ENCODE measurements around the gene RASAL2. TPM values are rescaled to one million over a fixed set of nuclear protein-coding genes. Genes with fewer than 3 reads are reported as not detected.
A peak's percentile ranks its signal among the peaks of the same experiment; 100 is the strongest.

The RASAL2 gene
- total and polyA plus RNA-seq, 2 of the 13 experiments (the other 11 are each of a cell fraction or from before 2014, with no cell fraction given) = 5.4 to 5.9 TPM

GRCh38 chr1:178091986-178092745 is 1.7 kb upstream of the RASAL2 start:
- peak overlapping the region in 2 of 3 experiments; percentile 96 to 97; a peak in 2 of 6 replicates for H3K4me3 ChIP-seq (replicated peaks in 1 of 3; ENCODE audit: insufficient read depth in 1 of 3, low read depth in 2 of 3, low read length in 3 of 3)
- 56% methylated on average over 3 of the region's 3 CpGs for WGBS (ENCODE audit: low lambda C conversion rate)
- peak overlapping the region; percentile 77 for H3K4me2 ChIP-seq (ENCODE audit: low read depth, low read length)
- no peaks in the 10 kb centered on the region for H3K36me3 ChIP-seq (replicated peaks in 1 of 2; ENCODE audit: control insufficient read depth in 1 of 2, insufficient read depth in 2 of 2, low read length in 2 of 2)
- POLR2A ChIA-PET = interaction anchor here (2.7 kb wide), 1 partner anchor 40 kb away, joined by 12 read pairs; no protein-coding TSS in a partner anchor
- peak; percentile 29 for DNase-seq (ENCODE audit: low spot score)
- ATAC-seq = no peak
- H3K79me2 ChIP-seq (ENCODE audit: insufficient read depth, low read length) = peaks cover 22% of the 10 kb centered on the region
- no TSS peak for BruUV-seq (replicated peaks)
- H4K20me1 ChIP-seq (ENCODE audit: insufficient read depth, low read length) = no peaks in the 10 kb centered on the region
- 0 out of 2 replicates have a peak overlapping the region, but pooled peaks have one; percentile 68 for H3K9ac ChIP-seq (ENCODE audit: insufficient read depth, low read depth, low read length)
- H3K9me3 ChIP-seq (ENCODE audit: low read length) = no peaks in the 10 kb centered on the region
- peaks cover 49% of the 10 kb centered on the region for H3K4me1 ChIP-seq (ENCODE audit: insufficient read depth, low read length)
- H2AFZ ChIP-seq (ENCODE audit: low read length) = no peak overlapping the region
- H3K27me3 ChIP-seq (ENCODE audit: control insufficient read depth in 1 of 2, insufficient read depth in 2 of 2, low read length in 2 of 2) = no peaks in the 10 kb centered on the region; a peak in 1 of 5 replicates
- TF ChIP-seq CEBPG (CRISPR knock-in tag; IDR thresholded peaks at IDR 0.05) (no peak), POGZ (CRISPR knock-in tag; IDR thresholded peaks at IDR 0.05) (no peak), POLR2G (IDR thresholded peaks at IDR 0.05; ENCODE audit: low read depth, low read length) (no peak), ZKSCAN1 (IDR thresholded peaks at IDR 0.05; ENCODE audit: low read length) (peak; percentile 64; the same call in 1 of the 2 replicates), SNAI1 (CRISPR knock-in tag; IDR thresholded peaks at IDR 0.05; ENCODE audit: borderline replicate concordance) (no peak), FOXA3 (CRISPR knock-in tag; IDR thresholded peaks at IDR 0.05) (peak; percentile 37; the same call in 1 of the 2 replicates), ATF7-NPFF (CRISPR knock-in tag; IDR thresholded peaks at IDR 0.05; ENCODE audit: low read depth) (no peak), GATA4 (IDR thresholded peaks at IDR 0.05; ENCODE audit: borderline replicate concordance, low read depth) (no peak), BATF2 (CRISPR knock-in tag; IDR thresholded peaks at IDR 0.05) (no peak), ZNF775 (CRISPR knock-in tag; IDR thresholded peaks at IDR 0.05; ENCODE audit: borderline replicate concordance) (no peak), ZNF788 (CRISPR knock-in tag; IDR thresholded peaks at IDR 0.05; ENCODE audit: borderline replicate concordance) (no peak), ZBTB4 (CRISPR knock-in tag; IDR thresholded peaks at IDR 0.05; ENCODE audit: borderline replicate concordance) (no peak), ZNF660 (CRISPR knock-in tag; IDR thresholded peaks at IDR 0.05; ENCODE audit: borderline replicate concordance, low read depth) (no peak), XRCC5 (optimal IDR thresholded peaks at IDR 0.05; ENCODE audit: low read length) (no peak), ZNF678 (CRISPR knock-in tag; IDR thresholded peaks at IDR 0.05) (no peak), ZNF670 (CRISPR knock-in tag; IDR thresholded peaks at IDR 0.05; ENCODE audit: borderline replicate concordance) (no peak)
- in situ Hi-C loops (cut with HindIII; ENCODE audit: extremely low pct_ligation_motif_present, low pct_unique_long_range_greater_than_20kb) = no loop called here
- intact Hi-C loops (cut with micrococcal nuclease; ENCODE audit: unreplicated experiment) = loop anchor here (2.0 to 10.0 kb wide), 3 partner anchors 35 to 193 kb away; no protein-coding TSS in a partner anchor
- CTCF ChIA-PET (ENCODE audit: low intra/inter-chr PET ratio, low total read pairs) = no interaction called here
- H3K27ac ChIP-seq (ENCODE audit: extremely low read length, insufficient read depth, low read length) = peak overlapping the region; percentile 69
- FAIRE-seq = no peak

Measured in HepG2 (cell line).